Effector memory CD4-positive, alpha-beta T cell (primary cell): ENCODE data around the gene KDM6B.

Experiments used
- DNase-seq, 3 donors: peaks; one replicate each; pipeline ENCODE4 v3.0.0-alpha.2; 2020
- H3K27ac ChIP-seq: 2 replicates; pipeline ENCODE4 v1.7.0; 2013; ENCODE audit warnings: mild to moderate bottlenecking, low read length, moderate library complexity; ENCODE audit not compliant: insufficient read depth, poor library complexity, severe bottlenecking
- H3K27me3 ChIP-seq: replicated peaks from 2 replicates; pipeline ENCODE4 v1.7.0; 2013; ENCODE audit warnings: mild to moderate bottlenecking, low read length; ENCODE audit not compliant: insufficient read depth, control insufficient read depth, poor library complexity, severe bottlenecking
- H3K36me3 ChIP-seq: 2 replicates; pipeline ENCODE4 v1.7.0; 2013; ENCODE audit warnings: mild to moderate bottlenecking, low read length, moderate library complexity; ENCODE audit not compliant: control insufficient read depth, insufficient read depth
- H3K4me1 ChIP-seq: 2 replicates; pipeline ENCODE4 v1.7.0; 2013; ENCODE audit warnings: low read length, mild to moderate bottlenecking; ENCODE audit not compliant: control insufficient read depth, insufficient read depth, poor library complexity, severe bottlenecking
- H3K4me3 ChIP-seq: 2 replicates; pipeline ENCODE4 v1.7.0; 2013; ENCODE audit warnings: low read length, low read depth, mild to moderate bottlenecking; ENCODE audit not compliant: insufficient read depth, poor library complexity, severe bottlenecking
- H3K9me3 ChIP-seq: 2 replicates; pipeline ENCODE4 v1.7.0; 2013; ENCODE audit warnings: mild to moderate bottlenecking, low read length, moderate library complexity; ENCODE audit not compliant: control insufficient read depth

KDM6B gene

DNA sequence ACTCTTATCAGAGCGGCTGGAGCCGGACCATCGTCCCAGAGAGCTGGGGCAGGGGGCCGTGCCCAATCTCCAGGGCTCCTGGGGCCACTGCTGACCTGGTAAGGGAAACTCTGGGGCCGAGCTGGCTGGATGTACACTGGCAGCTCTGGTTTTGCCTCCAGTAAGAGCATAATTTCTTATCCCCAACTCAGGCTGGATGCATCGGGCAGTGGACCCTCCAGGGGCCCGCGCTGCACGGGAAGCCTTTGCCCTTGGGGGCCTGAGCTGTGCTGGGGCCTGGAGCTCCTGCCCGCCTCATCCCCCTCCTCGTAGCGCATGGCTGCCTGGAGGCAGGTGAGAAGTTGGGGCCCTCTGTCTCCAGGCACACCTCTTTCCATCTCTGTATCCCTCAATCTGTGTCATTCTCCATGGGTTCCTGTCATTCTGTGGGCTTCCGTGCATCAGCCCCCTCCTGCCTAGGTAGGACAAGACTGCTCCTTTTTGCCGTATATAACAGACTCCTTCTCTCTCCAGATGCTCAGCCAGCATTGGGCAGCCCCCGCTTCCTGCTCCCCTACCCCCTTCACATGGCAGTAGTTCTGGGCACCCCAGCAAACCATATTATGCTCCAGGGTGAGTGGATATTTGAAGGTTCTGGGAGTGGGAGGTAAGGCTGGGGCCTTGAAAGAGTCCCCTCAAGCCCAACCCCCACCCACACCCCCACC is 11.5 kb downstream of the KDM6B start:
- peak overlapping the region; percentile 100 for H3K27ac ChIP-seq
- peak overlapping the region; percentile 65 for H3K4me3 ChIP-seq
- H3K9me3 ChIP-seq, result no peaks in the 10 kb centered on the region
- DNase-seq, result no peak
- no peaks in the 10 kb centered on the region for H3K27me3 ChIP-seq
- peaks cover 52% of the 10 kb centered on the region for H3K36me3 ChIP-seq
- H3K4me1 ChIP-seq, result peaks cover 22% of the 10 kb centered on the region

DNA sequence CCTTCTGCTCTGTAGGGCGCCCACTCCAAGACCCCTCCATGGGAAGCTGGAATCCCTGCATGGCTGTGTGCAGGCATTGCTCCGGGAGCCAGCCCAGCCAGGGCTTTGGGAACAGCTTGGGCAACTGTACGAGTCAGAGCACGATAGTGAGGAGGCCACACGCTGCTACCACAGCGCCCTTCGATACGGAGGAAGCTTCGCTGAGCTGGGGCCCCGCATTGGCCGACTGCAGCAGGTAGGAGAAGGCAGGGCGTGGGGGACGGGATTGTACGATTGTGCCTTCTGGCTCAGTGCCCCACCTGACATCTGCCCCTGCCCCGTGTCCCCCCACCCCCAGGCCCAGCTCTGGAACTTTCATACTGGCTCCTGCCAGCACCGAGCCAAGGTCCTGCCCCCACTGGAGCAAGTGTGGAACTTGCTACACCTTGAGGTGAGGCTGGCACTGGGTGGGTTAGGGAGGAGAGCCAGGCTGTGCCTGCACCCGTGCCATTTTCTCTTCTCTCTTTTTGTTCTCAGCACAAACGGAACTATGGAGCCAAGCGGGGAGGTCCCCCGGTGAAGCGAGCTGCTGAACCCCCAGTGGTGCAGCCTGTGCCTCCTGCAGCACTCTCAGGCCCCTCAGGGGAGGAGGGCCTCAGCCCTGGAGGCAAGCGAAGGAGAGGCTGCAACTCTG is 12.2 kb downstream of the KDM6B start:
- H3K4me1 ChIP-seq, result peaks cover 19% of the 10 kb centered on the region
- H3K27ac ChIP-seq, result no peak overlapping the region
- H3K4me3 ChIP-seq, result no peak overlapping the region
- no peak for DNase-seq
- peaks cover 46% of the 10 kb centered on the region for H3K36me3 ChIP-seq
- H3K9me3 ChIP-seq, result no peaks in the 10 kb centered on the region
- no peaks in the 10 kb centered on the region for H3K27me3 ChIP-seq

DNA sequence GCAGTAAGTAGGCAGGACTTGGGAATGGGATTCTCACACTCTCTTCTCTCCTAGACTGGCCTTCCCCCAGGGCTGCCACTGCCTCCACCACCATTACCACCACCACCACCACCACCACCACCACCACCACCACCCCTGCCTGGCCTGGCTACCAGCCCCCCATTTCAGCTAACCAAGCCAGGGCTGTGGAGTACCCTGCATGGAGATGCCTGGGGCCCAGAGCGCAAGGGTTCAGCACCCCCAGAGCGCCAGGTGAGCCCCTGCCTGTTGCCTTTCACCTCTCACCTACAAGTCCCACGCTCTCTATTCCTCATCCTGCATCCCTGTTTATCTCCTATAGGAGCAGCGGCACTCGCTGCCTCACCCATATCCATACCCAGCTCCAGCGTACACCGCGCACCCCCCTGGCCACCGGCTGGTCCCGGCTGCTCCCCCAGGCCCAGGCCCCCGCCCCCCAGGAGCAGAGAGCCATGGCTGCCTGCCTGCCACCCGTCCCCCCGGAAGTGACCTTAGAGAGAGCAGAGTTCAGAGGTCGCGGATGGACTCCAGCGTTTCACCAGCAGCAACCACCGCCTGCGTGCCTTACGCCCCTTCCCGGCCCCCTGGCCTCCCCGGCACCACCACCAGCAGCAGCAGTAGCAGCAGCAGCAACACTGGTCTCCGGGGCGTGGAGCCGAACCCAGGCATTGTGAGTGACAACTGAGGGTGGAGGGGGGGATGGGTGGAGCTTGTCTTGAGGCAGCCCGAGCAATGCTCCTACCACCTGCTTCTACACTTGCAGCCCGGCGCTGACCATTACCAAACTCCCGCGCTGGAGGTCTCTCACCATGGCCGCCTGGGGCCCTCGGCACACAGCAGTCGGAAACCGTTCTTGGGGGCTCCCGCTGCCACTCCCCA is 13.0 kb downstream of the KDM6B start:
- no peak overlapping the region for H3K4me3 ChIP-seq
- H3K36me3 ChIP-seq, result peaks cover 46% of the 10 kb centered on the region
- H3K27me3 ChIP-seq, result no peaks in the 10 kb centered on the region
- DNase-seq, result no peak
- no peak overlapping the region for H3K27ac ChIP-seq
- no peaks in the 10 kb centered on the region for H3K9me3 ChIP-seq
- peaks cover 23% of the 10 kb centered on the region for H3K4me1 ChIP-seq

DNA sequence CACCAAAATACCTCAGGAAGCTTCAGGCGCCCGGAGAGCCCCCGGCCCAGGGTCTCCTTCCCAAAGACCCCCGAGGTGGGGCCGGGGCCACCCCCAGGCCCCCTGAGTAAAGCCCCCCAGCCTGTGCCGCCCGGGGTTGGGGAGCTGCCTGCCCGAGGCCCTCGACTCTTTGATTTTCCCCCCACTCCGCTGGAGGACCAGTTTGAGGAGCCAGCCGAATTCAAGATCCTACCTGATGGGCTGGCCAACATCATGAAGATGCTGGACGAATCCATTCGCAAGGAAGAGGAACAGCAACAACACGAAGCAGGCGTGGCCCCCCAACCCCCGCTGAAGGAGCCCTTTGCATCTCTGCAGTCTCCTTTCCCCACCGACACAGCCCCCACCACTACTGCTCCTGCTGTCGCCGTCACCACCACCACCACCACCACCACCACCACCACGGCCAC is 14.1 kb downstream of the KDM6B start:
- Histone ChIP-seq H3K9me3 (no peaks in the 10 kb centered on the region), H3K27ac (no peak overlapping the region), H3K4me1 (peaks cover 26% of the 10 kb centered on the region), H3K36me3 (peaks cover 54% of the 10 kb centered on the region), H3K4me3 (no peak overlapping the region), H3K27me3 (no peaks in the 10 kb centered on the region)
- DNase-seq, result no peak

DNA sequence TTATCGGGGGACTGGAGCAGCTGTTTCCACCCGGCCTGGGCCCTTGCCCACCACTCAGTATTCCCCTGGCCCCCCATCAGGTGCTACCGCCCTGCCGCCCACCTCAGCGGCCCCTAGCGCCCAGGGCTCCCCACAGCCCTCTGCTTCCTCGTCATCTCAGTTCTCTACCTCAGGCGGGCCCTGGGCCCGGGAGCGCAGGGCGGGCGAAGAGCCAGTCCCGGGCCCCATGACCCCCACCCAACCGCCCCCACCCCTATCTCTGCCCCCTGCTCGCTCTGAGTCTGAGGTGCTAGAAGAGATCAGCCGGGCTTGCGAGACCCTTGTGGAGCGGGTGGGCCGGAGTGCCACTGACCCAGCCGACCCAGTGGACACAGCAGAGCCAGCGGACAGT is 14.7 kb downstream of the KDM6B start:
- Histone ChIP-seq H3K36me3 (peaks cover 54% of the 10 kb centered on the region), H3K27me3 (no peaks in the 10 kb centered on the region), H3K9me3 (no peaks in the 10 kb centered on the region), H3K27ac (no peak overlapping the region), H3K4me1 (peaks cover 26% of the 10 kb centered on the region), H3K4me3 (no peak overlapping the region)
- DNase-seq, result no peak

DNA sequence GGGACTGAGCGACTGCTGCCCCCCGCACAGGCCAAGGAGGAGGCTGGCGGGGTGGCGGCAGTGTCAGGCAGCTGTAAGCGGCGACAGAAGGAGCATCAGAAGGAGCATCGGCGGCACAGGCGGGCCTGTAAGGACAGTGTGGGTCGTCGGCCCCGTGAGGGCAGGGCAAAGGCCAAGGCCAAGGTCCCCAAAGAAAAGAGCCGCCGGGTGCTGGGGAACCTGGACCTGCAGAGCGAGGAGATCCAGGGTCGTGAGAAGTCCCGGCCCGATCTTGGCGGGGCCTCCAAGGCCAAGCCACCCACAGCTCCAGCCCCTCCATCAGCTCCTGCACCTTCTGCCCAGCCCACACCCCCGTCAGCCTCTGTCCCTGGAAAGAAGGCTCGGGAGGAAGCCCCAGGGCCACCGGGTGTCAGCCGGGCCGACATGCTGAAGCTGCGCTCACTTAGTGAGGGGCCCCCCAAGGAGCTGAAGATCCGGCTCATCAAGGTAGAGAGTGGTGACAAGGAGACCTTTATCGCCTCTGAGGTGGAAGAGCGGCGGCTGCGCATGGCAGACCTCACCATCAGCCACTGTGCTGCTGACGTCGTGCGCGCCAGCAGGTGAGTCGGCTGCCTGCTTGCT is 15.2 kb downstream of the KDM6B start:
- H3K4me3 ChIP-seq, result no peak overlapping the region
- no peaks in the 10 kb centered on the region for H3K27me3 ChIP-seq
- no peaks in the 10 kb centered on the region for H3K9me3 ChIP-seq
- H3K4me1 ChIP-seq, result peaks cover 26% of the 10 kb centered on the region
- DNase-seq, result no peak
- H3K36me3 ChIP-seq, result peaks cover 54% of the 10 kb centered on the region
- H3K27ac ChIP-seq, result no peak overlapping the region

DNA sequence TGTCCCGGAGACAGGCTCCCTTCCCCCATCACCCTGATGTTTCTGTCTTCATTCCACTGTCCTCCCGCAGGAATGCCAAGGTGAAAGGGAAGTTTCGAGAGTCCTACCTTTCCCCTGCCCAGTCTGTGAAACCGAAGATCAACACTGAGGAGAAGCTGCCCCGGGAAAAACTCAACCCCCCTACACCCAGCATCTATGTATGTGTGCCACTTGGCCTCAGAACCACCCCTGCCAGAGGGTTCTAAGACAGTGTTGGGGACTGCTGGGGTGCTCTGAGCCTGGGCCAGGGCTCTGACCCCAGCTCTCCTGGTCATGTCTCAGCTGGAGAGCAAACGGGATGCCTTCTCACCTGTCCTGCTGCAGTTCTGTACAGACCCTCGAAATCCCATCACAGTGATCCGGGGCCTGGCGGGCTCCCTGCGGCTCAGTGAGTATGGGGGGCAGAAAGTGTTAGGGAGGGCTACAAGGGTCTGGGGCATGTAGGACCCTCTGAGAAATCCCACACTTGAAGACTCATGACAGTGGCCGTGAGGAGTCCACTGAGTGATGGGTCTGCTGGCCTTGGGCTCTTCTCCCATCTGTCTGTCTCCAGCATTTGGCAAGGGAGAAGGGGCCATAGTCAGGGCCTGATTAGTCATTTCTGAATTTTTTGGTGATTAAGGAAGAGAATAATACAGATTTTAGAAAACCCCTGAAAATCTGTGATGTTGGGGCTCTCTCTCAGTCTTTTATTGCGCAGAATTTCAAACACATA is 15.9 kb downstream of the KDM6B start:
- H3K4me1 ChIP-seq, result peaks cover 20% of the 10 kb centered on the region
- peaks cover 54% of the 10 kb centered on the region for H3K36me3 ChIP-seq
- no peaks in the 10 kb centered on the region for H3K27me3 ChIP-seq
- H3K27ac ChIP-seq, result no peak overlapping the region
- no peaks in the 10 kb centered on the region for H3K9me3 ChIP-seq
- DNase-seq, result no peak
- no peak overlapping the region for H3K4me3 ChIP-seq

DNA sequence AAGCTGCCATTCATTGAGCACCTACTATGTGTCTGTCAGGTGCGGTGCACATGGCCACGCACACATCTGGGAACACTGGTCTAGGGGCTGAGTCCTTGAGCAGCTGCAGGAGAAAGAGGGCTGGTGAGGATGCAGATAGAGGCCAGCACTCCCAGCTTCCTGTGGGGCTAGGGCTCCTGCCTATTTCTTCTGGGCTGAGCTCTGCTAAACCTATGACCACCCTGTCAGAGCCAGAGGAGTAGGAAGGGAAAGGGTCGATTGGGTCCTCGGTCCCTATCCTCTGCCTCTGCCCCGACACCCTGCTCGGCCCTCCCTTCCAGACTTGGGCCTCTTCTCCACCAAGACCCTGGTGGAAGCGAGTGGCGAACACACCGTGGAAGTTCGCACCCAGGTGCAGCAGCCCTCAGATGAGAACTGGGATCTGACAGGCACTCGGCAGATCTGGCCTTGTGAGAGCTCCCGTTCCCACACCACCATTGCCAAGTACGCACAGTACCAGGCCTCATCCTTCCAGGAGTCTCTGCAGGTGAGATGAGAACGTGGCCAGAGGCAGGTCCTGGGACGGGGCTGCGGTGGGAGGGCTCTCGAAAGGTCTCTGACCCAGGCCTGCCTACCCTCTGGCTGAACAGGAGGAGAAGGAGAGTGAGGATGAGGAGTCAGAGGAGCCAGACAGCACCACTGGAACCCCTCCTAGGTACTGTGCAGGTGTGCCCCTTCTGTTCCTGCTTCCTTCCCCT is 16.9 kb downstream of the KDM6B start:
- DNase-seq, result no peak
- Histone ChIP-seq H3K4me1 (peaks cover 18% of the 10 kb centered on the region), H3K36me3 (peaks cover 48% of the 10 kb centered on the region), H3K27me3 (no peaks in the 10 kb centered on the region), H3K9me3 (no peaks in the 10 kb centered on the region), H3K27ac (peak overlapping the region; percentile 62), H3K4me3 (peak overlapping the region; percentile 27)
